ENCODE results near the gene GART. TPM values are rescaled to one million over a fixed set of nuclear protein-coding genes. Genes with fewer than 3 reads are reported as not detected.

The GART gene
- total RNA-seq (98.7 and 112 TPM in 2 replicates), polyA plus RNA-seq (8.7 and 12.0 TPM in 2 replicates), polyA minus RNA-seq (23.7 and 35.1 TPM in 2 replicates), Bru-seq, nascent RNA (percentile 78 among the genes with signal in this experiment), BruChase-seq, experiment 1, labeled RNA remaining after a 6-hour chase (percentile 83 among the genes with signal in this experiment), BruChase-seq, experiment 2, labeled RNA remaining after a 2-hour chase (percentile 85 among the genes with signal in this experiment)
- polyA plus RNA-seq (2011; cell fraction: cytosol; rRNA removed), result 15.4 and 15.5 TPM in 2 replicates
- 46.0 and 55.9 TPM in 2 replicates for polyA plus RNA-seq (2011; cell fraction: nucleus; rRNA removed)
- polyA plus RNA-seq (2012), result 49.0 and 70.0 TPM in 2 replicates
- polyA minus RNA-seq (2011; cell fraction: cytosol; rRNA and poly(A)+ RNA removed), result 43.5 TPM
- polyA minus RNA-seq (2011; cell fraction: nucleus; rRNA and poly(A)+ RNA removed), result 24.8 and 40.1 TPM in 2 replicates
- long read RNA-seq, transcript GART-203 (22 exons, 3,341 nt), result major isoform, 122 of 246 reads
- long read RNA-seq, transcript GART-201 (11 exons, 2,149 nt), result minor isoform, 77 of 246 reads
- long read RNA-seq, partial matches to known transcripts, result 24 of 246 reads
- long read RNA-seq, other reads (novel, unspliced or antisense), result 22 of 246 reads

- Histone ChIP-seq H3K9me3 (replicated peaks; ENCODE audit: control insufficient read depth, insufficient read depth, low read length) (no peaks in the 10 kb centered on the region), H3K9me1 (replicated peaks; ENCODE audit: control insufficient read depth, extremely low read depth, insufficient read depth, low read length) (no peaks in the 10 kb centered on the region), H3K4me3 (replicated peaks in 1 of 3; ENCODE audit: insufficient read depth in 1 of 3, low read depth in 1 of 3, low read length in 3 of 3) (peak within 1 kb of the TSS; percentile 71 to 98 (median 93)), H3K36me3 (ENCODE audit: control insufficient read depth in 2 of 2, extremely low read depth in 1 of 2, insufficient read depth in 2 of 2, low read length in 2 of 2) (peaks cover 0 to 2% of the 10 kb centered on the region in 2 experiments), H3K4me1 (ENCODE audit: control insufficient read depth, extremely low read depth, insufficient read depth, low read length) (peaks cover 25% of the 10 kb centered on the region), H3K27me3 (ENCODE audit: control insufficient read depth in 2 of 2, insufficient read depth in 2 of 2, low read length in 2 of 2) (no peaks in the 10 kb centered on the region), H3K79me2 (ENCODE audit: control insufficient read depth, insufficient read depth, low read length) (peaks cover 71% of the 10 kb centered on the region), H2AFZ (ENCODE audit: low read depth, low read length) (peak within 1 kb of the TSS; percentile 71), H4K20me1 (replicated peaks; ENCODE audit: control insufficient read depth, extremely low read depth, insufficient read depth, low read length) (peaks cover 14% of the 10 kb centered on the region), H3K9ac (replicated peaks; ENCODE audit: extremely low read depth, insufficient read depth, low read length) (peak within 1 kb of the TSS; percentile 97), H3K4me2 (ENCODE audit: insufficient read depth, low read length) (peak within 1 kb of the TSS; percentile 76), H3K27ac (ENCODE audit: insufficient read depth, low read depth, low read length) (peak within 1 kb of the TSS; percentile 93)
- DNase-seq (ENCODE audit: low read depth, low spot score) (peak; percentile 82), FAIRE-seq (peak; percentile 73)
- POLR2A ChIA-PET, result interaction anchor here (1.1 to 1.4 kb wide), 2 partner anchors 47 to 62 kb away, joined by 3 read pairs; partner anchors contain the start of genes DONSON and TMEM50B
- BruUV-seq (replicated peaks), result no TSS peak
- TF ChIP-seq POLR2AphosphoS5 (IDR thresholded peaks at IDR 0.05; ENCODE audit: insufficient read depth, low read depth, low read length) (peak; percentile 74), FOS (IDR thresholded peaks at IDR 0.05; ENCODE audit: borderline replicate concordance, insufficient read depth, low read length) (no peak), MYC (IDR thresholded peaks at IDR 0.05; ENCODE audit: low read depth, low read length) (peak; percentile 37), POLR2A (IDR thresholded peaks at IDR 0.05; ENCODE audit: low read depth, low read length) (peak; percentile 67), EZH2 (IDR thresholded peaks at IDR 0.05; ENCODE audit: borderline replicate concordance, low read depth, low read length, severe bottlenecking) (no peak), MAX (IDR thresholded peaks at IDR 0.05; ENCODE audit: insufficient read depth, insufficient read length) (no peak), JUN (IDR thresholded peaks at IDR 0.05; ENCODE audit: borderline replicate concordance, insufficient read depth, insufficient read length, low read depth) (no peak)
- dilution Hi-C loops (cut with MboI; ENCODE audit: extremely low pct_ligation_motif_present, low sequenced_read_pairs) (no loop called here), intact Hi-C loops (cut with micrococcal nuclease) (loop anchor here (2.0 to 5.0 kb wide), 4 partner anchors 47 to 353 kb away; partner anchors contain the start of gene DONSON)
- CTCF ChIA-PET, result interaction anchor here (0.6 to 1.6 kb wide), 2 partner anchors 26 to 64 kb away, joined by 3 to 4 read pairs; no protein-coding TSS in a partner anchor
Measured at GRCh38 chr21:33541756-33542639, at the start of gene GART. Gene GART (minus strand): TSS chr21:33542117. CDS start chr21:33539315, 2,802 bp downstream.

Measured in endothelial cell of umbilical vein (primary cell).